ENCODE results near the gene TRRAP.

Gene TRRAP

DNA sequence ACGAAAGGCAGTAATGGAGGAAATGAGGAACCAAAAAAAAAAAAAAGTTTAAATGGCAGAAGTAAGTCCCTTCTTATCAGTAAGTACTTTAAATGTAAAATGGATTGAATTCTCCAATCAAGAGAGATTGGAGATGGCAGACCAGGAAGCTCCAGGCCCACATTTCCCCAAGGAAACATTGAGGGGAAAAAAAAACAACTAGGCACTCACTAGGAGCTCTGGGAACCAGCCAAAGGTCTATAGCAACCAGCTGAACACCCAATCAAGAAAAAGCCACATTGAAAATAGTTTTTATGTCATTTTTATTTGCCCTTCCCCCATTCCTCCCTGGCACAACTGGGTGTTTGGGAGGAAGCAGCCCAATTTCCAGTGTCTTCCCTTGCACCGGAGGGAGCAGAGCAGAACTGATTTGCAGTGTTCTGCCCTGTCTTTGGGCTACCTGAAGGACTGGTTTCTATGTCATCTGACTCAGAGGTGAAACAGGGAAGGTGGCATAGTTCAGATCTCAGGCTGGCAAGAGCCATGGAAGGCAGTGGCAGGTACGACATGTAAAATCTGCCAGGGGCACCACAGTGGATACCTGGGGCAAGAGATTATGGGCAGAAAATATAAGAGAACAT is 143.7 kb downstream of the TRRAP start:
- FAIRE-seq = no peak

GRCh38 chr7:99024066-99024465 is 145.7 kb downstream of the TRRAP start:
- DNase-seq (ENCODE audit: insufficient read length, low spot score) (no peak), FAIRE-seq (no peak)

More for the DNA sequence above, 143.7 kb downstream of the TRRAP start:
- DNase-seq (ENCODE audit: insufficient read length, low spot score) = no peak

- DNase-seq (ENCODE audit: insufficient read length, low spot score) (no peak), FAIRE-seq (no peak)
Observed at GRCh38 chr7:99027241-99027640, 148.9 kb downstream of the TRRAP start.

GRCh38 chr7:99027841-99028240 is 149.5 kb downstream of the TRRAP start:
- DNase-seq (ENCODE audit: insufficient read length, low spot score) (no peak), FAIRE-seq (no peak)

DNA sequence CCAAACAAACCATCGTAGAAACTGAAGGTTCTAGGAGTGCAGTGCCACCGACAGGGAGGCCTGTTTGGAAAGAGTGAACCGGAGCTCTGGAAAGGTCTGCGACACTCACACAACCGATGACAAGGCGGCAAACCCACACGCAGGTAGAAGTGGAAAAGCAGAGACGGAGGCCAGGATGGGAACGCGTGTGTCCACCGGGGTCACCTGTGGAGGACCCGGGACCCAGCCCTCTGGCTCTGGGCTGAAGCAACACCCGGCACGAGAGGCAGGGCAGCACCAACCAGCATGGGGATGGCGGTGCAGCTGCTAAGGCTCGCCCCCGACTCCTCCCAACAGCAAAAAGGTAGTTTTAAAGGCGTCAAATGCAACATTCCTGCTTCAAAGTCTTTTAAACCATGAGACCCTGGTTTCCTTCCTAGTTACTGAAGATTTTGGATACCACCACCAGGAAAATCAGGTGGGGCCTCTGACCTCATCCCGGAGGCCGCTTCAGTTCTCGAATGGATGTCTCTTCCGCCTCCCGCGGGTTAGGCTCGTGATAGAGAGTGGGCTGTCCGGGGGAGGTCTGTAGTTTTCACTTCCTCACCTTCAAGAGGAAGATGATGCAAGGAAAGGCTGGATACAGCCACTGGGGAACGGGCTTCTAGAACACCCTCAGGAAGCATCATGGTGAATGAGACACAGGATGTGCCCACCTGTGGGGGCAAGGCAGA is 150.1 kb downstream of the TRRAP start:
- FAIRE-seq = no peak
- DNase-seq (ENCODE audit: insufficient read length, low spot score) = no peak

GRCh38 chr7:99029466-99030435 is 151.4 kb downstream of the TRRAP start:
- DNase-seq (ENCODE audit: insufficient read length, low spot score) (no peak), FAIRE-seq (no peak)

GRCh38 chr7:99030457-99030856 is 152.1 kb downstream of the TRRAP start:
- FAIRE-seq (no peak), DNase-seq (ENCODE audit: insufficient read length, low spot score) (no peak)

DNA sequence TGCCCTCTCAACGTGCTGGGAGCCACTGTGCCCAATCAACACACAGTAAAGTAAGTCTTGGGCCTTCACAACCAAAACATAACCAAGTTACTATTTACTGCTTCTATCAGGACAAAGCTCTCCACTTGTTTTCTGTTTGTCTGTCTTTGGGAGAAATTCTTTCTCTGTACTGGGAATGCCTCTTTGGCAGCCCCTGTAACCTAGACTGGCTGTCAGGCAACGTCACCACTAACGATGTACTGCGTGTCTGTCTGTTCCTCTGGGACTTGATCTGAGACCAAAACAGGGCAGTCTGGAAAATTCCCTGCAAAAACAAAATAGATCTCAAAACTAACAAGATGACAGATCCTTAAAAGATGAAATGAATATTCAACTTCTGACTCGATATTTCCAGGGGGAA is 152.6 kb downstream of the TRRAP start:
- FAIRE-seq = no peak
- no peak for DNase-seq (ENCODE audit: insufficient read length, low spot score)

DNA sequence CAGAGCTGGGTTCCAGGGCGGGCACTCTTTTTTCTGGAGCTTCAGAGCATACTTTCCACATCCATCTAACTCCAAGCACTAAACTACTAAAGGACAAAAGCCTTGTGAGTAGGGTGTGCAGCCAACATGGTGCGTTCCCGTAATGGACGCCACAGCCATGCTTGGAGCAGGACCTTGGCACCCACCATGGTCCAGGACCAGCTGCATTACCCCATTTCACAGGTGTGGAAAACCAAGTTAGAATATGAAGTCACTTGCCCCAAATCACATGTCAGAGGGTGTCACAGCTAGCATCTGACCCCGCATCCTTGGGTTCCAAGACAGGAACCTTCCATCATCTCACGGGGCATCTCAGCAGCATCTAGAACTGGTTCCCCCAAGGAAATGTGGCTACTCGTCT is 153.2 kb downstream of the TRRAP start:
- no peak for FAIRE-seq
- no peak for DNase-seq (ENCODE audit: insufficient read length, low spot score)

- FAIRE-seq (no peak), DNase-seq (ENCODE audit: insufficient read length, low spot score) (no peak)
Observed at GRCh38 chr7:99032928-99033327, 154.6 kb downstream of the TRRAP start.

DNA sequence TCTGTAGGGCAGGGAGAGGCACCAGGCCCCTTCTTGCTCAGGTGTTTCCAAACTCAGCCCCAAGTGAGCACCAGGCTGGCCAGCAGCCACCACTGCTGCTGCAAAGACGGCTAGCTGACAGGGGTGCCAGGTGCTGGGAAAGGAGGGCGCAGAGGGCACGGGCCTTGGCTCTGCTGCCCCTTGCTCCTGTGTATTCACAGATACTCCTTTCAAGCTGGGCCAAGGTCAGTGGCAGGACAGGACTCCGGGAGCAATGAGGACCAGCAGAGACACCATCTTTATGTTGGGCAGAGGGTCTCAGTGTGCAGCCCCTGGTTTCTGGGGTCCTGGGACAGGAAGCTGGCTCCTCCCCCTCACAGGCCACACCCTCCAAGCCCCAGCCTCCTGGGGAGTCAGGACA is 155.4 kb downstream of the TRRAP start:
- FAIRE-seq = no peak
- DNase-seq (ENCODE audit: insufficient read length, low spot score) = no peak

- DNase-seq (ENCODE audit: insufficient read length, low spot score) (no peak), FAIRE-seq (no peak)
Observed at GRCh38 chr7:99034932-99035722, 156.8 kb downstream of the TRRAP start.

DNA sequence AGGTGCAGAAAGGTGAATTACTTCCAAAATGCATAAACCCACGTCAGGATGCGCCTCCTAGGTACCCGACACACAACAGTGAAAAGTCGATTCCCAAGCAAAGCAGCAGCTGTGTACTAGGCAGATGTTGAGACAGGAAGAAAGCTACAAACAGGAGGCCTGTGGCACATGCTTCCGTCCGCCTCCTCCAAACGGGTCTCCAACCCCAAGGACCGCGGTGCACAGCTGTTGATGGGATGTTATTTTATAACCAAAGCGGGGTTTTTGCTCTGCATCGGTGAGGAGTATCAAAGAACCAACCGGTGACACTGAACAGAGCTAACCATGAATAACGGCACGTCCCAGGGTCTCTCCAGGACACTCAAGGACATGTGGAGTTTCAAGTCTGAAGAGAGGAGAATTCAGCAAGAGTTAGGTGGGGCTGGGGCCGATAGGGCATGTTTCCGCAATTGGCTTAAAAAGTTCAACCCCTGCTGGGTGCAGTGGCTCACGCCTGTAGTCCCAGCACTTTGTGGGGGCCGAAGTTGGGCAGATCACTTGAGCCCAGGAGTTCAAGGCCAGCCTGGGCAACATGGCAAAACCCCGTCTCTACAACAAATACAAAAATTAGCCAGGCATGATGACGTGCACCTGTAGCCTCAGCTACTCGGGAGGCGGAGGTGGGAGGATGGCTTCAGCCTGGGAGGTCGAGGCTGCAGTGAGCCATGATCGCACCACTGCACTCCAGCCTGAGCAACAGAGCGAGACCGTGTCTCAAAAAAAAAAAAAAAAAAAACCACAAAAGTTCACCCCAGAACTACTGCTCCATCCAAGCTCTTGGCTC is 157.6 kb downstream of the TRRAP start:
- DNase-seq (ENCODE audit: insufficient read length, low spot score) (no peak), FAIRE-seq (no peak)

GRCh38 chr7:99036546-99037111 is 158.3 kb downstream of the TRRAP start:
- no peak for FAIRE-seq
- no peak for DNase-seq (ENCODE audit: insufficient read length, low spot score)

DNA sequence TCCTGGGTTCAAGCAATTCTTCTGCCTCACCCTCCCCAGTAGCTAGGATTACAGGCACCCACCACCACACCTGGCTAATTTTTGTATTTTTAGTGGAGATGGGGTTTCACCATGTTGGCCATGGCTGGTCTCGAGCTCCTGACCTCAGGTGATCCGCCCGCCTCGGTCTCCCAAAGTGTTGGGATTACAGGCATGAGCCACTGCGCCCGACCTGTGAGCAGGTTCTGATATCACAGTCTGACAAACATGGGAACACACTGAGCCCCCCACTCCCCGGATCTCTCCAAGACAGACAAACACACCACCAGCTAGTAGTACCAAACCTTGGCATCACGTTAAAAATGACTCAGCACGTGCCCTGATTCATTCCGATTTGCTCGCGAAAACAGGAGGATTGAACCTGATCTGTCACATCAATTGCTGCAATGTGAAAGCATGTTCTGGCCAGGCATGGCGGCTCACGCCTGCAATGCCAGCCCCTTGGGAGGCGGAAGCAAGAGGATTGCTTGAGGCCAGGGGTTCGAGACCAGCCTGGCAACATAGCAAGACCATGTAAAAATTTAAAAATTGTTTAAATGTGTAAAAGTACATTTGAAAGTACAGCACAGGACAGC is 159.1 kb downstream of the TRRAP start:
- no peak for DNase-seq (ENCODE audit: insufficient read length, low spot score)
- no peak for FAIRE-seq

- FAIRE-seq = no peak
- DNase-seq (ENCODE audit: insufficient read length, low spot score) = no peak
Observed at GRCh38 chr7:99038086-99038855, 159.9 kb downstream of the TRRAP start.

- DNase-seq (ENCODE audit: insufficient read length, low spot score) (no peak), FAIRE-seq (no peak)
Observed at GRCh38 chr7:99039384-99039891, 161.1 kb downstream of the TRRAP start.
